Measurements from ENCODE around the gene COL25A1. TPM values are rescaled to one million over a fixed set of nuclear protein-coding genes. Genes with fewer than 3 reads are reported as not detected.

The COL25A1 gene
- total RNA-seq, 6 donors from 2014 or later = 0.15 to 0.79 (median 0.27) TPM; not detected in 2

GRCh38 chr4:108926781-108927180, 375.7 kb downstream of the COL25A1 start:
- no peaks in the 10 kb centered on the region for H3K4me1 ChIP-seq
- no peak overlapping the region for H3K27ac ChIP-seq
- no peak for ATAC-seq (ENCODE audit: low FRiP score in 2 of 2)
- TF ChIP-seq EP300 (IDR thresholded peaks at IDR 0.05) (no peak), POLR2A (IDR thresholded peaks at IDR 0.05) (no peak), POLR2AphosphoS5 (IDR thresholded peaks at IDR 0.05) (no peak)
- TF ChIP-seq, protein P1, sequence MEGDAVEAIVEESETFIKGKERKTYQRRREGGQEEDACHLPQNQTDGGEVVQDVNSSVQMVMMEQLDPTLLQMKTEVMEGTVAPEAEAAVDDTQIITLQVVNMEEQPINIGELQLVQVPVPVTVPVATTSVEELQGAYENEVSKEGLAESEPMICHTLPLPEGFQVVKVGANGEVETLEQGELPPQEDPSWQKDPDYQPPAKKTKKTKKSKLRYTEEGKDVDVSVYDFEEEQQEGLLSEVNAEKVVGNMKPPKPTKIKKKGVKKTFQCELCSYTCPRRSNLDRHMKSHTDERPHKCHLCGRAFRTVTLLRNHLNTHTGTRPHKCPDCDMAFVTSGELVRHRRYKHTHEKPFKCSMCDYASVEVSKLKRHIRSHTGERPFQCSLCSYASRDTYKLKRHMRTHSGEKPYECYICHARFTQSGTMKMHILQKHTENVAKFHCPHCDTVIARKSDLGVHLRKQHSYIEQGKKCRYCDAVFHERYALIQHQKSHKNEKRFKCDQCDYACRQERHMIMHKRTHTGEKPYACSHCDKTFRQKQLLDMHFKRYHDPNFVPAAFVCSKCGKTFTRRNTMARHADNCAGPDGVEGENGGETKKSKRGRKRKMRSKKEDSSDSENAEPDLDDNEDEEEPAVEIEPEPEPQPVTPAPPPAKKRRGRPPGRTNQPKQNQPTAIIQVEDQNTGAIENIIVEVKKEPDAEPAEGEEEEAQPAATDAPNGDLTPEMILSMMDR (IDR thresholded peaks at IDR 0.05) = no peak
- no peaks in the 10 kb centered on the region for H3K9me3 ChIP-seq
- no peaks in the 10 kb centered on the region for H3K27me3 ChIP-seq
- no peak overlapping the region for H3K4me3 ChIP-seq
- 79 to 80% methylated on average over 3 of the region's 3 CpGs for WGBS, 2 donors
- no peak for DNase-seq
- H3K36me3 ChIP-seq = no peaks in the 10 kb centered on the region

- ATAC-seq (ENCODE audit: low FRiP score in 2 of 2) = no peak
- Histone ChIP-seq H3K27ac (no peak overlapping the region), H3K36me3 (no peaks in the 10 kb centered on the region), H3K4me1 (no peaks in the 10 kb centered on the region), H3K4me3 (no peak overlapping the region), H3K27me3 (no peaks in the 10 kb centered on the region), H3K9me3 (no peaks in the 10 kb centered on the region)
- 78 to 80% methylated on average over 1 of the region's 1 CpG for WGBS, 2 donors
- DNase-seq = no peak
- TF ChIP-seq EP300 (IDR thresholded peaks at IDR 0.05) (no peak), POLR2AphosphoS5 (IDR thresholded peaks at IDR 0.05) (no peak), POLR2A (IDR thresholded peaks at IDR 0.05) (no peak)
- TF ChIP-seq, protein P1 (IDR thresholded peaks at IDR 0.05) = no peak
These were observed 376.4 kb downstream of the COL25A1 start for GRCh38 chr4:108926061-108926460.

DNA sequence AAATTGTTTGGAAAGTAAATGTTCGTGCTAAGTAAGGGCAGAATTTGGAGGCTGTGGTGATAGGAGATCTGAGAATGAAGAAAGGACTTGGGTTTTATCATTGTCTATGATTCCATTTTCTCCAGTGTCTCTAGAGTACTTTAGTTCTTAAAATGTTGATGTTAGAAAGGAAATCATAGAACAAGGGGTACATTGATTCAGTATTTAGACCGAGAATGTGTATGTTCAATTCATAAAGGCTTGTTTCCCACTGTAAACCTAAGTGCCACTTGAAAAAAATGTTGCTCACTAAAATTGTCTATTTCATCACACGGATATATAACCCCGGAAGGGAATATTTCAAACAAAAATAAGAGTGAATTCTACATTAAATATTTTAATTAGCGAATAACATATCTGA, 380.3 kb downstream of the COL25A1 start:
- DNase-seq (no peak), ATAC-seq (ENCODE audit: low FRiP score in 2 of 2) (no peak)
- no peak overlapping the region for H3K27ac ChIP-seq
- TF ChIP-seq POLR2AphosphoS5 (IDR thresholded peaks at IDR 0.05) (no peak), EP300 (IDR thresholded peaks at IDR 0.05) (no peak), POLR2A (IDR thresholded peaks at IDR 0.05) (no peak)
- TF ChIP-seq, protein P1 (IDR thresholded peaks at IDR 0.05) = no peak
- no peak overlapping the region for H3K4me3 ChIP-seq
- no peaks in the 10 kb centered on the region for H3K36me3 ChIP-seq
- H3K4me1 ChIP-seq = no peaks in the 10 kb centered on the region
- H3K9me3 ChIP-seq = no peaks in the 10 kb centered on the region
- H3K27me3 ChIP-seq = no peaks in the 10 kb centered on the region
- 76 to 81% methylated on average over 5 of the region's 5 CpGs for WGBS, 2 donors

DNA sequence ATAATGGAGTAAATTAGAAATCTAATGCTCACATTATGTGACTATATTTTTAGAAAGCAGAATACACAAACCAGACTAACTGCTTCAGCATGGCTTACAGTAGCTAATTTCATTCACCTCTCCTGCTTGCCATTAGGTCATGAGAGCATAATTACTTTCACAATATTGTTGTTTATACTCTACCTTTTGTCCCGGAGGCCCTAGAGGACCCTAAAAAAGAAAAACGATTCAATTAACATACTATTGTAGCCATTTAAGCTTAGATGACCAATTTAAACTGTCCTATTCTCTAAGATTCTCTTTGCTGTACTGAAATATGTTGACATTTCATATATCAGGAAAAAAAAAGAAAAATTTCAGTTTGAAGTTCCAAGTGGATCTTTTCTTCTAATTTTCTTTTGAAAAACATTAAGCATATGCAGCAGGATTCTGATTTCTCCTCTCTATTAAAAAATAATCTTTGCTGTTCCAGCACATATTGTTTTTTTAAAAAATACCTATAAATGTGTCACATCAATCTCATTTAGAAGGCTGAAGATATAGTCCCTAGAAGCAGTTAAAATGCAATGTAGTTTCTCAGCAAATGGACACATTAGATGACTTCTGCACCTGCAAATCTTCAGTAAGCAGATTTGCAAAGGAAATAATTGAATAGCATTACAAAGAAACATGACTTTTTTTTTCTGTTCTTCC, 381.9 kb downstream of the COL25A1 start:
- H3K9me3 ChIP-seq = no peaks in the 10 kb centered on the region
- TF ChIP-seq POLR2A (IDR thresholded peaks at IDR 0.05) (no peak), POLR2AphosphoS5 (IDR thresholded peaks at IDR 0.05) (no peak), EP300 (IDR thresholded peaks at IDR 0.05) (no peak)
- TF ChIP-seq, protein P1 (IDR thresholded peaks at IDR 0.05) = no peak
- WGBS, 2 donors = 70 to 74% methylated on average over 2 of the region's 2 CpGs
- no peaks in the 10 kb centered on the region for H3K36me3 ChIP-seq
- no peaks in the 10 kb centered on the region for H3K4me1 ChIP-seq
- no peaks in the 10 kb centered on the region for H3K27me3 ChIP-seq
- no peak overlapping the region for H3K4me3 ChIP-seq
- DNase-seq (no peak), ATAC-seq (ENCODE audit: low FRiP score in 2 of 2) (no peak)
- H3K27ac ChIP-seq = no peak overlapping the region

Measured in upper lobe of left lung (tissue), 6 donors.